HG03103 (cell line): Measurements from ENCODE around the gene NEUROD6.

Experiments
- ATAC-seq: cut with Tn5 transposase; IDR thresholded peaks from one replicate; pipeline ENCODE4 v1.9.1; 2021; ENCODE audit warnings: low read depth; ENCODE audit not compliant: unreplicated experiment

Gene NEUROD6

GRCh38 chr7:31335161-31335856 lies 5.2 kb downstream of the NEUROD6 start:
- no peak for ATAC-seq

- ATAC-seq: no peak
Measured at GRCh38 chr7:31333291-31333690, 7.2 kb downstream of the NEUROD6 start.

GRCh38 chr7:31327071-31327470 lies 13.5 kb downstream of the NEUROD6 start:
- ATAC-seq: no peak

GRCh38 chr7:31326416-31326815 lies 14.1 kb downstream of the NEUROD6 start:
- ATAC-seq: no peak

GRCh38 chr7:31323101-31323500 lies 17.4 kb downstream of the NEUROD6 start:
- no peak for ATAC-seq

GRCh38 chr7:31320675-31321074 lies 19.9 kb downstream of the NEUROD6 start:
- ATAC-seq: no peak

GRCh38 chr7:31318313-31318712 lies 22.2 kb downstream of the NEUROD6 start:
- ATAC-seq: no peak

- no peak for ATAC-seq
Measured at GRCh38 chr7:31316876-31317275, 23.6 kb downstream of the NEUROD6 start.

GRCh38 chr7:31315758-31316157 lies 24.8 kb downstream of the NEUROD6 start:
- ATAC-seq: no peak

GRCh38 chr7:31314781-31315180 lies 25.7 kb downstream of the NEUROD6 start:
- no peak for ATAC-seq

- no peak for ATAC-seq
Measured at GRCh38 chr7:31312889-31313288, 27.6 kb downstream of the NEUROD6 start.

GRCh38 chr7:31311552-31311951 lies 29.0 kb downstream of the NEUROD6 start:
- ATAC-seq: no peak

GRCh38 chr7:31310321-31310935 lies 30.1 kb downstream of the NEUROD6 start:
- ATAC-seq: no peak

GRCh38 chr7:31309407-31309806 lies 31.1 kb downstream of the NEUROD6 start:
- no peak for ATAC-seq

- no peak for ATAC-seq
Measured at GRCh38 chr7:31308652-31309051, 31.9 kb downstream of the NEUROD6 start.

GRCh38 chr7:31307972-31308371 lies 32.6 kb downstream of the NEUROD6 start:
- no peak for ATAC-seq

- ATAC-seq: no peak
Measured at GRCh38 chr7:31305260-31305659, 35.3 kb downstream of the NEUROD6 start.

GRCh38 chr7:31304446-31304845 lies 36.1 kb downstream of the NEUROD6 start:
- ATAC-seq: no peak

- ATAC-seq: no peak
Measured at GRCh38 chr7:31302356-31302755, 38.2 kb downstream of the NEUROD6 start.

GRCh38 chr7:31299336-31299735 lies 41.2 kb downstream of the NEUROD6 start:
- ATAC-seq: no peak

- ATAC-seq: no peak
Measured at GRCh38 chr7:31290601-31291000, 49.9 kb downstream of the NEUROD6 start.
